Muscle layer of colon (tissue), 2 donors: Measurements from ENCODE around the gene FEZF2.

ENCODE experiments used
- H3K27ac ChIP-seq: one replicate; pipeline ENCODE4 v1.7.0; 2013; ENCODE audit warnings: low read depth, mild to moderate bottlenecking, low read length, moderate library complexity
- H3K27me3 ChIP-seq, 2 donors: one replicate each; pipeline ENCODE4 v1.7.0; 2013; ENCODE audit warnings: low read length in 2 of 2, mild to moderate bottlenecking in 2 of 2; ENCODE audit not compliant: insufficient read depth in 2 of 2, control insufficient read depth in 1 of 2
- H3K36me3 ChIP-seq: one replicate; pipeline ENCODE4 v1.7.0; 2013; ENCODE audit warnings: mild to moderate bottlenecking, low read length; ENCODE audit not compliant: insufficient read depth
- H3K4me1 ChIP-seq: one replicate; pipeline ENCODE4 v1.7.0; 2013; ENCODE audit warnings: mild to moderate bottlenecking, low read length; ENCODE audit not compliant: insufficient read depth
- H3K4me3 ChIP-seq, 2 donors: one replicate each; pipeline ENCODE4 v1.7.0; 2013; ENCODE audit warnings: low read length in 2 of 2, low read depth in 1 of 2, mild to moderate bottlenecking in 1 of 2, moderate library complexity in 1 of 2
- H3K9ac ChIP-seq: one replicate; pipeline ENCODE4 v1.7.0; 2013; ENCODE audit warnings: low read length
- H3K9me3 ChIP-seq: one replicate; pipeline ENCODE4 v1.7.0; 2013; ENCODE audit warnings: mild to moderate bottlenecking, low read length
- donor health status: abdominal sarcoma.
- donor health status: Adenocarcinoma of cecum.

The FEZF2 gene

DNA sequence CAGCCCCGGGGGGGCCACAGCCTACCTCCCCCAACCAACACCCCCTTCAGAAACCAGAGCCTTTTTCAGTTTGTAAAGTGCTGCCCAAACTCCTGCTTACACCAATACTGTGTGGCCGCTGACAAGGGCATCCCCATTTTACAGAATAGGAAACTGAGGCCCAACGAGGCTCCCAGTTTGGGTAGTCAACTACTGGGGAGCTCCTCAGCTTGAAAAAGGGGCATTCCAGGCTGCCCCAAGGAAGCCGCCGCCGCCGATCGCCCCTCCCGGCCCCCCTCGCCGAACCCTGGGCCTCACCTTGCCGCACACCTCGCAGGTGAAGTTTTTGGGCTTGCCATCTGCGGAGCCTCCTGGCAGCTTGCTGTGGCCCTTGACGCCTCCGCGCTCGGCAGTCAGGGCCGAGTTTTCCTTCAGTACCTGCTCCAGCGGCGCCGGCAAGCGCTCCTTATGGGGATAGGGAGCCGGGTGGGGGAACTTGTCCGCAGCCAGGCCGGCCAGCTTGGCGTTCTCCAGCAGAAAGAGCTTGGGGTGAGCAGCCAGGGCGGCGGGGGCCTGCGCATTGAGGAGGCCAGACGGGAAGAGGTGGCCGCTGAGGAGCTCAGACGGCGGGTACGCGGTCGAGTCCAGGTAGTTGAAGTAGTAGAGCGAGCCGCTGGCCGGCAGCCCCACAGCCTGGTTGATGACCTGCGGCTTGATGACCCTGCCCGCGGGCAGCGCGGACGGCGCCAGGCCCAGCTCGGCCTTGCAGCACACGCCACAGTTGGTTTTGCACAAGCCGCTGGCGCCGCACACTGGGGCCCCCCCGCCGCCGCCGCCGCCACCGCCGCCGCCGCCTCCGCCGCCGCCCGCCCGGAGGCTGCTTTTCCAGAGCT, 1.4 kb downstream of the FEZF2 start:
- Histone ChIP-seq H3K9me3 (no peaks in the 10 kb centered on the region), H3K36me3 (no peaks in the 10 kb centered on the region), H3K9ac (no peak overlapping the region), H3K27ac (no peak overlapping the region), H3K27me3 (peaks cover 64 to 92% of the 10 kb centered on the region in 2 donors), H3K4me3 (no peak overlapping the region), H3K4me1 (peaks cover 19% of the 10 kb centered on the region)

DNA sequence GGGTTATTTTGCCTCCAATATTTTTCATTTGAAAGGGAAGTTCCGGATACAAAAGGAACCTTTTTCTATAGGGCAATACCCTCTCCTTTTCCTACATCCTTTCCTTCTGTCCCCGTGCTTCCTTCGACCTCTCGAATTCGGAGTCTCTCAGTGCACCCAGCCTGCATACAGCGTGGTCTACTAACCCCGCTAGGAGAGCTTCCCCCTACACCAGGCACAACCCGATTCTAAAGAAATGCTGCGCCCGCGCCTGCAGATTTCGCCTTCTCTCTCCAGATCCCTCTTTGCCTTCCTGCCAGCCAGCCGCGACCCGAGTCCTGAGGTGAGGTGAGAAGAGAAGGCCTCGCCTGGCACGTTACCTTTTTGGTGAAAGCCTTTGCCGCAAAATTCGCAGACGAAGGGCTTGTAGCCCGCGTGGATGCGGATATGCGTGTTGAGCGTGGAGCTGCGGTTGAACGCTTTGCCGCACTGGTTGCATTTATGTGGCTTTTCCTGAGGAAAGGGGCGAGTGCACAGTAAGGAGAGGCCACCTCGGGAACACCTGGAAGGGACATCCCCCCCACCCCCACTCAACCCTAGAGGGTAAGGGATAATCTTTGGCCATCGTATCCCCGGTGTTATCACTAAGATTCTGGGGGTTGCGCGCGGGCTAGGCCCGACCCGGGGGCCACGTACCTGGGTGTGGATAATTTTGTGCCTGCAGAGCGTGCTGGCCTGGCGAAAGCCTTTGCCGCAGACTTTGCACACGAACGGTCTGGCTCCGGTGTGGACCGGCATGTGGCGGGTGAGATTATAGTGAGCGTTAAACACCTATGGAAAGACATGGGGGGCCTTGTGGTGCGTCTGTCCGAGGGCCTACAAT, 2.3 kb downstream of the FEZF2 start:
- Histone ChIP-seq H3K36me3 (no peaks in the 10 kb centered on the region), H3K27me3 (peaks cover 57 to 92% of the 10 kb centered on the region in 2 donors), H3K4me3 (no peak overlapping the region), H3K9me3 (no peaks in the 10 kb centered on the region), H3K27ac (no peak overlapping the region), H3K9ac (no peak overlapping the region), H3K4me1 (peaks cover 19% of the 10 kb centered on the region)

DNA sequence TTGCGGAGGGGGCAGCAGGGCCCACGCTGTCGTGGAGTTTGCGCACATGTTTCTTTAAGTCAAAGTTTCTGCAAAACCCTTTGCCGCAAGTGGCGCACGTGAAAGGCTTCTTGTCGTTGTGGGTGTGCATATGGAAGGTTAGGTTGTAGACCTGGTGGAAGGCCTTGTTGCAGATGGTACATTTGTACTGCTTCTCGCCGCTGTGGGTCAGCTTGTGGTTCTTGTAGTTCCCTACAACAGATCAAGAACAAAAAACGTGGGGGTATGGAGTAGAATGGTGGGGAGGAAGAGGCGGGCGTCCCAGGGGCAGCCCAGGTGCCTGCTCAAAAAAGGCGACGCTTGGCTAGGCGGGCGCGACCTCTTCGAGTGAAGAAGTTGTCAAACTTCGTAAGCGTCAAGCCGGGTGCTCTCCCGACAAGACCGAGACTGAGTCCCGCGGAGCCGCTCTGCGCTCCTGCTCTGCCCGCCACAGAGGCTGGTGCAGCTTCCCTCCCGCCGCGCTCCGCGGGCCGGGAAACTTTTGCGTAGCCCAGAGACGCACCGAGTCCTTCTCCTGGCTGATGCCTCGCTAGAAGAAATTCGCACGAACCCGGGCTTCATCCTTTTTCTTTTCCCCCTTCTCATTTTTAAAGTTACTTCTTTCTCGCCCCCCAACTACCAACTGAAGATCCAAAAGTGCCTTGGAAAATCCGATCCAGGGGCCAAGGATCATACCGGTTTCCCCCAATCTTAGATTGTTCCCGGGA, 3.1 kb downstream of the FEZF2 start:
- Histone ChIP-seq H3K4me1 (peaks cover 19% of the 10 kb centered on the region), H3K4me3 (no peak overlapping the region), H3K9ac (no peak overlapping the region), H3K9me3 (no peaks in the 10 kb centered on the region), H3K36me3 (no peaks in the 10 kb centered on the region), H3K27ac (no peak overlapping the region), H3K27me3 (peaks cover 49 to 84% of the 10 kb centered on the region in 2 donors)

- H3K36me3 ChIP-seq, result no peaks in the 10 kb centered on the region
- H3K27me3 ChIP-seq, result peaks cover 40 to 75% of the 10 kb centered on the region in 2 donors
- no peak overlapping the region for H3K27ac ChIP-seq
- H3K4me3 ChIP-seq, result peak overlapping the region in 1 of 2 donors; percentile 2
- H3K9me3 ChIP-seq, result no peaks in the 10 kb centered on the region
- H3K4me1 ChIP-seq, result peaks cover 19% of the 10 kb centered on the region
- no peak overlapping the region for H3K9ac ChIP-seq
These were observed 3.9 kb downstream of the FEZF2 start for GRCh38 chr3:62369476-62369743.

- Histone ChIP-seq H3K27ac (no peak overlapping the region), H3K4me1 (peaks cover 16% of the 10 kb centered on the region), H3K27me3 (peaks cover 36 to 72% of the 10 kb centered on the region in 2 donors), H3K9ac (no peak overlapping the region), H3K36me3 (no peaks in the 10 kb centered on the region), H3K9me3 (no peaks in the 10 kb centered on the region), H3K4me3 (peak overlapping the region in 1 of 2 donors; percentile 2)
These were observed 4.5 kb downstream of the FEZF2 start for GRCh38 chr3:62368705-62369475.

GRCh38 chr3:62368290-62368704, 5.1 kb downstream of the FEZF2 start:
- Histone ChIP-seq H3K4me3 (no peak overlapping the region), H3K9ac (no peak overlapping the region), H3K36me3 (no peaks in the 10 kb centered on the region), H3K9me3 (no peaks in the 10 kb centered on the region), H3K27me3 (peaks cover 36 to 66% of the 10 kb centered on the region in 2 donors), H3K27ac (no peak overlapping the region), H3K4me1 (peaks cover 13% of the 10 kb centered on the region)

DNA sequence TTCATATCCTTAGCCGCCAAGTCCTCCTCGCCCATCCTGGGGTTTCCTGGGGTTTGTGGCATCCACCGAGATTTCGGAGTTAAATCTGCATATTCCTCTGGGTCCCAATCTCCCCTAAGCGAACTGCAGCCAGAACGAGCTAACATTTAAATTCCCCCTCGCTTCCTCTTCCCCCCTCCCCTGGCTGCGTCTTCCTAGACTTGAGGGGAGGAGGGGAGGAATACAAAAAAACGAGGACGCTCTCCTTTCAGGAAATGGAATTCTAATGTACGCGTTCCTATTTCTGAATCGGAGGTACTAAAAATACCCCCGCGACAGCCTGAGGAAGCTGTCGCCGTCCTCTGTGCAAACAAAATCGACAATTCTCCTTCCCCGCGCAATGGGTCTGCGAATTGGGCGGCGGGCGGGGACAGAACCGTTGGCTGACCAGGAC, 5.6 kb downstream of the FEZF2 start:
- H3K27ac ChIP-seq, result no peak overlapping the region
- H3K4me1 ChIP-seq, result peaks cover 13% of the 10 kb centered on the region
- no peak overlapping the region for H3K9ac ChIP-seq

DNA sequence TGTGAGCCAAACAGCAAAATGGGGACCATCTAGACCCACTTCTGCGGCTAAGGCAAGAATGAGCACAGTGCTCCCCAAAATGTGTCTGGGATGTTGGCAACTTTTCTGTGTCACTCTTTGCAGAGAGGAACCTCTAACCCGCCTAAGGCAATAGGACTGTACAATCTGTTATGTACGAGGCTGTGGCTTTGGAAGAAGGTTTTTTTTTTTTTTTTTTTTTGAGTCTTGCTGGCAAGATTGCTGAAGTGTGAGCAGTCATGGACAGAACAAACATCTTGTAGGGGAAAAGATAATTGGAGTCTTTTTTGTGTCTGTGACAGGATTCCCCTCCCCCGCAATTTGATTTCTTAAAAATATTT, 7.2 kb downstream of the FEZF2 start:
- no peaks in the 10 kb centered on the region for H3K9me3 ChIP-seq
- no peak overlapping the region for H3K9ac ChIP-seq
- H3K4me1 ChIP-seq, result peaks cover 12% of the 10 kb centered on the region
- no peaks in the 10 kb centered on the region for H3K36me3 ChIP-seq
- no peak overlapping the region for H3K27ac ChIP-seq
- no peak overlapping the region for H3K4me3 ChIP-seq
- H3K27me3 ChIP-seq, result peaks cover 27 to 46% of the 10 kb centered on the region in 2 donors

More for the DNA sequence above, 5.6 kb downstream of the FEZF2 start:
- Histone ChIP-seq H3K9me3 (no peaks in the 10 kb centered on the region), H3K27me3 (peaks cover 36 to 61% of the 10 kb centered on the region in 2 donors), H3K4me3 (no peak overlapping the region), H3K36me3 (no peaks in the 10 kb centered on the region)

DNA sequence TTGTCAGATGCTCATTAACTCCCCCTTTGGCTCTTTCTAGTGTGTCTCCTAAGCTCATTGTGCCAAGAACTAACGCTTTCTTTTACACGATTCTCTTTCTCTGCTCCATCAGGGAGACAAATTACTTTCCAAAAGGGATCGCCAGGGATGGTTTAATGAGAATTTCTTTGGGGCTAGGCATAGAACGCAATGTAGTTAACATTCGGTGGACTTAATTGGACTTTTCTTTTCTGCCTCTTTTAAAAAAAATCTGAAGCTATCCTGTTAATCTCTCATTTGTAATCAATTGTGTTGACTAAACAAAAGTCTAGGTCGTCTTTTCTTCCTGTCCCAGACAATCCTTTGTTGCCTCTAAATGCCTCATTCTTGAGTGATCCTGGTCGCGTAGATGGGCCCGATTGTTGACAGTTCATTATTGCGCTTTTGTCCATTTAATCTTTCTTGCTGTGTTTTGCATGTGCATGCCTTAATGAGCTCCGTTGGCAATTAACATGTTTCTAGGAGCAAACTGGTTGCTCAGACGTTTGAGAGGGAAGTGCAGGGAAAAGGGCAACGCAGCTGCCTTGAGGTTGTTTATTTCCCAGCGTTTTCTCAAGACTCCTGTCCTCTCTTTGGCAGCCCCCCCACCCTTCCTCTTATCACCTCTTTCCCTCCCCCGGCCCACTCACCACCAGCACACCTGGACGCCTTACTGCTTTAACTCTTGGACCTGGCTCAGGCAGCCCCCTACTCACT, 7.8 kb downstream of the FEZF2 start:
- H3K27me3 ChIP-seq, result peaks cover 24 to 40% of the 10 kb centered on the region in 2 donors
- H3K4me1 ChIP-seq, result peaks cover 6% of the 10 kb centered on the region
- H3K9ac ChIP-seq, result no peak overlapping the region

GRCh38 chr3:62364191-62364590, 9.2 kb downstream of the FEZF2 start:
- Histone ChIP-seq H3K27ac (no peak overlapping the region), H3K27me3 (peaks cover 11 to 26% of the 10 kb centered on the region in 2 donors)

More for the DNA sequence above, 7.8 kb downstream of the FEZF2 start:
- no peak overlapping the region for H3K27ac ChIP-seq
- H3K36me3 ChIP-seq, result no peaks in the 10 kb centered on the region
- H3K4me3 ChIP-seq, result no peak overlapping the region
- H3K9me3 ChIP-seq, result no peaks in the 10 kb centered on the region

More at GRCh38 chr3:62364191-62364590, 9.2 kb downstream of the FEZF2 start:
- H3K9me3 ChIP-seq, result no peaks in the 10 kb centered on the region
- H3K4me1 ChIP-seq, result peaks cover 1% of the 10 kb centered on the region
- no peaks in the 10 kb centered on the region for H3K36me3 ChIP-seq
- no peak overlapping the region for H3K4me3 ChIP-seq
- H3K9ac ChIP-seq, result no peak overlapping the region
